Endodermal cell (in vitro differentiated cells): Measurements from ENCODE around the gene ZFAND3. TPM values are rescaled to one million over a fixed set of nuclear protein-coding genes. Genes with fewer than 3 reads are reported as not detected.

Experiments
- DNase-seq: peaks from one replicate; pipeline ENCODE4 v3.0.0-alpha.2; 2017
- H3K27ac ChIP-seq: 2 replicates; pipeline ENCODE4 v1.5.1; 2013; ENCODE audit warnings: mild to moderate bottlenecking, low read depth, low read length, moderate library complexity
- H3K27me3 ChIP-seq: 2 replicates; pipeline ENCODE4 v1.6.1; 2013; ENCODE audit warnings: mild to moderate bottlenecking, low read length, moderate library complexity; ENCODE audit not compliant: insufficient read depth, control insufficient read depth, poor library complexity, severe bottlenecking
- H3K36me3 ChIP-seq: 2 replicates; pipeline ENCODE4 v1.7.0; 2013; ENCODE audit warnings: mild to moderate bottlenecking, low read length, moderate library complexity; ENCODE audit not compliant: control insufficient read depth, insufficient read depth
- H3K4me1 ChIP-seq: one replicate; pipeline ENCODE4 v1.7.0; 2013; ENCODE audit warnings: low read length; ENCODE audit not compliant: control insufficient read depth, insufficient read depth
- H3K4me3 ChIP-seq: 2 replicates; pipeline ENCODE4 v1.5.1; 2013; ENCODE audit warnings: mild to moderate bottlenecking, low read length, moderate library complexity
- H3K9ac ChIP-seq: 2 replicates; pipeline ENCODE4 v1.6.1; 2013; ENCODE audit warnings: mild to moderate bottlenecking, low read length, moderate library complexity; ENCODE audit not compliant: poor library complexity, severe bottlenecking; ENCODE audit errors: extremely low read depth
- H3K9me3 ChIP-seq: 2 replicates; pipeline ENCODE4 v1.6.1; 2013; ENCODE audit warnings: mild to moderate bottlenecking, low read length, moderate library complexity; ENCODE audit not compliant: control insufficient read depth
- H3K27ac Mint-ChIP-seq: 2 replicates; pipeline ENCODE4 v1.8.0; 2020; ENCODE audit warnings: mixed read lengths
- H3K27me3 Mint-ChIP-seq: 2 replicates; pipeline ENCODE4 v1.8.0; 2021; ENCODE audit warnings: mild to moderate bottlenecking, mixed read lengths; ENCODE audit not compliant: insufficient read depth
- H3K36me3 Mint-ChIP-seq: 2 replicates; pipeline ENCODE4 v1.8.0; 2020; ENCODE audit warnings: low read depth, mixed read lengths
- H3K4me1 Mint-ChIP-seq: 2 replicates; pipeline ENCODE4 v1.8.0; 2020; ENCODE audit warnings: mixed read lengths
- H3K4me3 Mint-ChIP-seq: 2 replicates; pipeline ENCODE4 v1.8.0; 2020; ENCODE audit warnings: mild to moderate bottlenecking, moderate library complexity, mixed read lengths
- H3K9me3 Mint-ChIP-seq: 2 replicates; pipeline ENCODE4 v1.8.0; 2020; ENCODE audit warnings: mild to moderate bottlenecking, mixed read lengths
- CTCF ChIP-seq: fragments of 200-600 bp; sonication (generic); conservative IDR thresholded peaks from 2 replicates; pipeline ENCODE4 v1.5.0; 2021; ENCODE audit warnings: antibody characterized with exemption, mild to moderate bottlenecking
- WGBS, 2 experiments: methylation state at CpG; one replicate each; pipeline versions ENCODE4 v1.1.5 to v1.1.7; 2013; ENCODE audit warnings: missing lambda C conversion rate in 2 of 2, mixed read lengths in 1 of 2; ENCODE audit not compliant: insufficient coverage in 1 of 2, insufficient read length in 1 of 2; 5-methylcytosine and 5-hydroxymethylcytosine counted together
- total RNA-seq, 2 donors: library from RNA; stranded (reverse); fragmentation: NEBNext Ultra II Directional in 1 of 2; extraction: Animal tissue kit (Norgen Biotek cat#: 25700) in 1 of 2; gene quantifications; 2 replicates in 1 of 2; 3 replicates in 1 of 2; pipeline ENCODE4 v1.2.1, GENCODE V29; 2021

Gene ZFAND3
- total RNA-seq, 2 donors from 2014 or later, result 67.1 to 86.2 TPM

- Mint-ChIP-seq H3K36me3 (peaks cover 13% of the 10 kb centered on the region), H3K27me3 (no peaks in the 10 kb centered on the region), H3K9me3 (no peaks in the 10 kb centered on the region), H3K4me1 (peaks cover 7% of the 10 kb centered on the region), H3K27ac (peak overlapping the region; percentile 1), H3K4me3 (no peak overlapping the region)
- no peak overlapping the region for H3K9ac ChIP-seq
- H3K27ac ChIP-seq, result no peak overlapping the region
- 95 to 100% methylated on average over 1 of the region's 1 CpG for WGBS, 2 experiments
- no peaks in the 10 kb centered on the region for H3K4me1 ChIP-seq
- peaks cover 22% of the 10 kb centered on the region for H3K36me3 ChIP-seq
- no peak overlapping the region for H3K4me3 ChIP-seq
- no peak for DNase-seq
- no peaks in the 10 kb centered on the region for H3K9me3 ChIP-seq
- TF ChIP-seq CTCF, result no peak
- no peaks in the 10 kb centered on the region for H3K27me3 ChIP-seq
Observed at GRCh38 chr6:38079107-38079506, 259.6 kb downstream of the ZFAND3 start.

GRCh38 chr6:38079537-38079936 lies 260.0 kb downstream of the ZFAND3 start:
- H3K4me1 Mint-ChIP-seq, result peaks cover 7% of the 10 kb centered on the region
- H3K36me3 ChIP-seq, result peaks cover 25% of the 10 kb centered on the region
- H3K36me3 Mint-ChIP-seq, result peaks cover 11% of the 10 kb centered on the region
- no peak for TF ChIP-seq CTCF
- H3K4me1 ChIP-seq, result no peaks in the 10 kb centered on the region
- H3K27me3 ChIP-seq, result no peaks in the 10 kb centered on the region
- no peaks in the 10 kb centered on the region for H3K9me3 Mint-ChIP-seq
- H3K9me3 ChIP-seq, result no peaks in the 10 kb centered on the region
- no peak for DNase-seq
- H3K27ac Mint-ChIP-seq, result no peak overlapping the region
- no peak overlapping the region for H3K27ac ChIP-seq
- H3K4me3 ChIP-seq, result no peak overlapping the region
- H3K9ac ChIP-seq, result no peak overlapping the region
- 100% methylated on average over 1 of the region's 1 CpG; no CpG with 5 or more reads in 1 of the 2 experiments for WGBS, 2 experiments
- H3K4me3 Mint-ChIP-seq, result no peak overlapping the region
- no peaks in the 10 kb centered on the region for H3K27me3 Mint-ChIP-seq

GRCh38 chr6:38080360-38080759 lies 260.8 kb downstream of the ZFAND3 start:
- Mint-ChIP-seq H3K36me3 (peaks cover 9% of the 10 kb centered on the region), H3K4me3 (no peak overlapping the region), H3K4me1 (peaks cover 7% of the 10 kb centered on the region), H3K9me3 (no peaks in the 10 kb centered on the region), H3K27ac (no peak overlapping the region), H3K27me3 (no peaks in the 10 kb centered on the region)
- Histone ChIP-seq H3K9ac (no peak overlapping the region), H3K27ac (no peak overlapping the region), H3K4me1 (no peaks in the 10 kb centered on the region), H3K9me3 (no peaks in the 10 kb centered on the region), H3K27me3 (no peaks in the 10 kb centered on the region), H3K36me3 (peaks cover 26% of the 10 kb centered on the region), H3K4me3 (no peak overlapping the region)
- WGBS, 2 experiments, result 80 to 96% methylated on average over 1 to 3 of the region's 3 CpGs
- TF ChIP-seq CTCF, result no peak
- DNase-seq, result no peak
